ENCODE measurements around the gene WDR59. TPM values are rescaled to one million over a fixed set of nuclear protein-coding genes. Genes with fewer than 3 reads are reported as not detected.

The WDR59 gene
- total and polyA plus RNA-seq, 9 of the 15 experiments (the other 6 are each of a cell fraction or from before 2014, with no cell fraction given) = 12.7 to 126 (median 34.7) TPM

DNA sequence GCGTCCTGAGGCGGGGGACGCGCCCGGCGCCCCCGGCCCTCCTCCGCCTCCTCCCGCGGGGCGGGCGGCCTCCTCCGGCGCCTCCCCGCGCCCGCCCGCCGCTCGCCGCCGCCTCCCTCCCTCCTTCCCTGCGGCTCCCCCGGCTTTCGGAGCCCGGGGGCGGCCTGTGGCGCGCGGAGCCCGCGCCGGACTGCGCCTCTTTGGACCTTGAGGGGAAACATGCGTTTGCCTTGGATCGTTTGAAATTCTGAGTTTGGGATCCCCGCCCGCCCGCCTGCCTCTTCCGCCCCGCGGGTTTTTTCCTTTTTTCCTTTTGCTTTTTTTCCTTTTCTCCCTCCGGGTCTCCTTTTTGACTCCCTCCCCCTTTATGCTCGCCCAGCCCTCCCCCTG lies 14.3 kb upstream of the WDR59 start (continued):
- TF ChIP-seq ZBTB40 (IDR thresholded peaks at IDR 0.05) (no peak), ZBTB40 (CRISPR knock-in tag; IDR thresholded peaks at IDR 0.05) (no peak), ZNF274 (IDR thresholded peaks at IDR 0.05; ENCODE audit: borderline replicate concordance, low read depth, low read length) (no peak), BRD4 (IDR thresholded peaks at IDR 0.05) (no peak), MEF2A (IDR thresholded peaks at IDR 0.05; ENCODE audit: control insufficient read depth, low read depth, low read length) (no peak), MGA (IDR thresholded peaks at IDR 0.05) (no peak), RHOXF2B (CRISPR knock-in tag; conservative IDR thresholded peaks at IDR 0.05) (no peak), TAF9B (IDR thresholded peaks at IDR 0.05; ENCODE audit: partially characterized antibody) (no peak)
